Suprapubic skin (tissue), 4 donors: ENCODE data around the gene NLN. TPM values are rescaled to one million over a fixed set of nuclear protein-coding genes. Genes with fewer than 3 reads are reported as not detected.

Experiments
- DNase-seq, 2 donors: peaks; one replicate each; pipeline ENCODE4 v3.0.0-alpha.2; 2019; ENCODE audit warnings: low spot score in 2 of 2
- H3K27ac ChIP-seq: fragments of 200-600 bp; sonication (generic); one replicate; pipeline ENCODE4 v1.5.1; 2019
- H3K27me3 ChIP-seq: fragments of 200-600 bp; sonication (generic); one replicate; pipeline ENCODE4 v1.5.1; 2019
- H3K36me3 ChIP-seq: fragments of 200-600 bp; sonication (generic); one replicate; pipeline ENCODE4 v1.5.1; 2019
- H3K4me1 ChIP-seq: fragments of 200-600 bp; sonication (generic); one replicate; pipeline ENCODE4 v1.5.1; 2019
- H3K4me3 ChIP-seq: fragments of 200-600 bp; sonication (generic); one replicate; pipeline ENCODE4 v1.5.1; 2019; ENCODE audit warnings: mild to moderate bottlenecking
- H3K9me3 ChIP-seq: fragments of 200-600 bp; sonication (generic); one replicate; pipeline ENCODE4 v1.5.1; 2019
- CTCF ChIP-seq, 2 donors: fragments of 200-600 bp in 1 of 2; fragments of 450-650 bp in 1 of 2; sonication (generic) in 1 of 2; IDR thresholded peaks; one replicate each; pipeline ENCODE4 v1.5.1; 2016 to 2019; ENCODE audit warnings: antibody characterized with exemption in 2 of 2, mild to moderate bottlenecking in 1 of 2, moderate library complexity in 1 of 2
- EP300 ChIP-seq: sonication (generic); formaldehyde crosslinking; IDR thresholded peaks from one replicate; pipeline ENCODE4 v1.6.1; 2017; ENCODE audit warnings: antibody characterized with exemption
- POLR2A ChIP-seq, 2 donors: fragments of 450-650 bp; IDR thresholded peaks; one replicate each; pipeline ENCODE4 v1.6.1; 2017; ENCODE audit warnings: antibody characterized with exemption in 2 of 2, mild to moderate bottlenecking in 2 of 2, moderate library complexity in 2 of 2
- POLR2AphosphoS5 ChIP-seq, 3 donors: sonication (generic); formaldehyde crosslinking; IDR thresholded peaks; one replicate each; pipeline ENCODE4 v1.6.1; 2017; ENCODE audit warnings: antibody characterized with exemption in 3 of 3
- WGBS: methylation state at CpG from one replicate; pipeline ENCODE4 v1.1.5; 2018; 5-methylcytosine and 5-hydroxymethylcytosine counted together
- total RNA-seq, 4 donors: library from RNA; depleted of rRNA; stranded (reverse); fragments of >200 nt; gene quantifications; one replicate each; pipeline ENCODE4 v1.1.0, GENCODE V29; 2016

Gene NLN
- total RNA-seq, 4 donors from 2014 or later: 6.4 to 17.9 (median 14.0) TPM

GRCh38 chr5:65693121-65693520 lies 28.9 kb upstream of the NLN start:
- no peaks in the 10 kb centered on the region for H3K27me3 ChIP-seq
- H3K4me3 ChIP-seq: no peak overlapping the region
- 94% methylated on average over 2 of the region's 2 CpGs for WGBS

GRCh38 chr5:65695162-65695755 lies 26.7 kb upstream of the NLN start:
- Histone ChIP-seq H3K4me3 (no peak overlapping the region), H3K9me3 (no peaks in the 10 kb centered on the region), H3K36me3 (peaks cover 18% of the 10 kb centered on the region), H3K4me1 (no peaks in the 10 kb centered on the region), H3K27ac (no peak overlapping the region), H3K27me3 (no peaks in the 10 kb centered on the region)
- TF ChIP-seq CTCF (IDR thresholded peaks at IDR 0.05) (no peak), POLR2A (IDR thresholded peaks at IDR 0.05) (no peak), EP300 (no peak), POLR2AphosphoS5 (IDR thresholded peaks at IDR 0.05) (no peak)
- WGBS: 81% methylated on average over 4 of the region's 4 CpGs
- DNase-seq: no peak

More at GRCh38 chr5:65693121-65693520, 28.9 kb upstream of the NLN start:
- peaks cover 15% of the 10 kb centered on the region for H3K36me3 ChIP-seq
- TF ChIP-seq POLR2A (IDR thresholded peaks at IDR 0.05): no peak
- TF ChIP-seq CTCF (IDR thresholded peaks at IDR 0.05): no peak
- no peak for TF ChIP-seq EP300
- no peak for TF ChIP-seq POLR2AphosphoS5 (IDR thresholded peaks at IDR 0.05)
- DNase-seq: no peak
- no peak overlapping the region for H3K27ac ChIP-seq
- H3K9me3 ChIP-seq: no peaks in the 10 kb centered on the region
- no peaks in the 10 kb centered on the region for H3K4me1 ChIP-seq

GRCh38 chr5:65695896-65696295 lies 26.1 kb upstream of the NLN start:
- TF ChIP-seq EP300 (no peak), POLR2AphosphoS5 (IDR thresholded peaks at IDR 0.05) (no peak), CTCF (IDR thresholded peaks at IDR 0.05) (no peak), POLR2A (IDR thresholded peaks at IDR 0.05) (no peak)

GRCh38 chr5:65696892-65697291 lies 25.1 kb upstream of the NLN start:
- DNase-seq: no peak
- Histone ChIP-seq H3K9me3 (no peaks in the 10 kb centered on the region), H3K27ac (no peak overlapping the region), H3K4me1 (no peaks in the 10 kb centered on the region), H3K36me3 (peaks cover 12% of the 10 kb centered on the region), H3K27me3 (no peaks in the 10 kb centered on the region), H3K4me3 (no peak overlapping the region)
- no peak for TF ChIP-seq EP300
- no peak for TF ChIP-seq POLR2A (IDR thresholded peaks at IDR 0.05)
- TF ChIP-seq CTCF (IDR thresholded peaks at IDR 0.05): no peak
- no peak for TF ChIP-seq POLR2AphosphoS5 (IDR thresholded peaks at IDR 0.05)

More at GRCh38 chr5:65695896-65696295, 26.1 kb upstream of the NLN start:
- Histone ChIP-seq H3K4me1 (no peaks in the 10 kb centered on the region), H3K36me3 (peaks cover 18% of the 10 kb centered on the region), H3K27ac (no peak overlapping the region), H3K9me3 (no peaks in the 10 kb centered on the region), H3K4me3 (no peak overlapping the region), H3K27me3 (no peaks in the 10 kb centered on the region)
- WGBS: 93% methylated on average over 4 of the region's 4 CpGs
- DNase-seq: no peak

DNA sequence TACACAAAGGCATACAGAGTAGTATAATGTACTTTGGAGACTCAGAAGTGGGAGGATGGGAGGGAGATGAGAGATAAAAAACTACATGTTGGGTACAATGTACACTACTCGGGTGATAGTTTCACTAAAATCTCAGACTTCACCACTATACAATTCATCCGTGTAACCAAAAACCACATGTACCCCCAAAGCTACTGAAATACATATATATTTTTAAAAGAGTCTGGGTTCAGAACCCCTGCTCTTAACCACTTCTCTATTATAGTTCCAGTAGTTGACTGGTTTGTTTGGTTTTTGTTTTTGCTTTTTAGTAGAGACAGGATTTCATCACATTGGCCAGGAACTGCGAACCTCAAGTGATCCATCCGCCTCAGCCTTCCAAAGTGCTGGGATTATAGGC lies 22.7 kb upstream of the NLN start:
- Histone ChIP-seq H3K4me1 (no peaks in the 10 kb centered on the region), H3K9me3 (no peaks in the 10 kb centered on the region)

DNA sequence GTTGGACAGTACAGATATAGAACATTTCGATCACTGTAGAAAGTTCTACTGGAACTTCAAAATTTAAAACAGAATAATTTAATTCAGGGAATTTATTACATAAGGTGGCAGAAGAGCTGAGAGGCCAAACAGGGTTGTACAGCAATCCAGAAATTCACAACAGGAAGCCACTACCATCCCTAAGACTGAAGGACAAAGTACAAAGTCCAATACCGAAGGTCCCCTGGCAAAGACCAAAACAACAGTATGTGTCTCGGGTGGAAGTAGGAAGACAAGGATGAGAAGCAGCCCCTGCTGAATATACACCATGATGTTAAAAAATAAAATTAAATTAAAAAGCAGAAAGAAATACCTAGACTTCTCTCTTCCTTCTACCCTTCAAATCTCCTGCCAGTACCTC lies 20.0 kb upstream of the NLN start:
- Histone ChIP-seq H3K4me1 (no peaks in the 10 kb centered on the region), H3K27me3 (no peaks in the 10 kb centered on the region), H3K9me3 (no peaks in the 10 kb centered on the region), H3K4me3 (no peak overlapping the region), H3K27ac (no peak overlapping the region), H3K36me3 (peaks cover 6% of the 10 kb centered on the region)
- no peak for DNase-seq
- TF ChIP-seq POLR2A (IDR thresholded peaks at IDR 0.05) (no peak), CTCF (IDR thresholded peaks at IDR 0.05) (no peak), EP300 (no peak), POLR2AphosphoS5 (IDR thresholded peaks at IDR 0.05) (no peak)
- WGBS: 92% methylated on average over 3 of the region's 3 CpGs

More for the DNA sequence above, 22.7 kb upstream of the NLN start:
- no peak for DNase-seq
- H3K4me3 ChIP-seq: no peak overlapping the region
- no peaks in the 10 kb centered on the region for H3K27me3 ChIP-seq
- 90% methylated on average over 4 of the region's 4 CpGs for WGBS
- TF ChIP-seq EP300 (no peak), POLR2AphosphoS5 (IDR thresholded peaks at IDR 0.05) (no peak)
- H3K36me3 ChIP-seq: peaks cover 9% of the 10 kb centered on the region
- no peak overlapping the region for H3K27ac ChIP-seq
